D341Med (cell line): Measurements from ENCODE around the gene KPNA1.
A peak's percentile ranks its signal among the peaks of the same experiment; 100 is the strongest.
"Not testable (repeated sequence)": the region's sequence is repeated elsewhere in the genome, so short reads cannot be mapped to it uniquely, and the experiment has no call there.

ENCODE experiments used
- DNase-seq: peaks from one replicate; pipeline ENCODE4 v3.0.0; 2012; ENCODE audit warnings: low spot score

Gene KPNA1

GRCh38 chr3:122519693-122520092, 5.0 kb upstream of the KPNA1 start:
- no peak for DNase-seq

- DNase-seq: no peak
Measured at GRCh38 chr3:122516846-122517360, 2.2 kb upstream of the KPNA1 start.

- DNase-seq: no peak
Measured at GRCh38 chr3:122515870-122516269, 1.1 kb upstream of the KPNA1 start.

- no peak for DNase-seq
Measured at GRCh38 chr3:122515020-122515468, 305 bp upstream of the KPNA1 start.

GRCh38 chr3:122513386-122514122, 1.2 kb downstream of the KPNA1 start:
- no peak for DNase-seq

GRCh38 chr3:122512284-122512683, 2.5 kb downstream of the KPNA1 start:
- no peak for DNase-seq

GRCh38 chr3:122510878-122511535, 3.7 kb downstream of the KPNA1 start:
- peak; percentile 25 for DNase-seq

- DNase-seq: not testable (repeated sequence)
Measured at GRCh38 chr3:122508944-122509343, 5.8 kb downstream of the KPNA1 start.

- no peak for DNase-seq
Measured at GRCh38 chr3:122508135-122508914, 6.4 kb downstream of the KPNA1 start.

- no peak for DNase-seq
Measured at GRCh38 chr3:122506450-122506849, 8.3 kb downstream of the KPNA1 start.

- DNase-seq: no peak
Measured at GRCh38 chr3:122505676-122506075, 9.1 kb downstream of the KPNA1 start.

- no peak for DNase-seq
Measured at GRCh38 chr3:122502941-122503340, 11.8 kb downstream of the KPNA1 start.

GRCh38 chr3:122502139-122502538, 12.6 kb downstream of the KPNA1 start:
- DNase-seq: no peak

GRCh38 chr3:122500964-122501363, 13.8 kb downstream of the KPNA1 start:
- DNase-seq: not testable (repeated sequence)

GRCh38 chr3:122498152-122498551, 16.6 kb downstream of the KPNA1 start:
- no peak for DNase-seq

GRCh38 chr3:122497425-122497824, 17.3 kb downstream of the KPNA1 start:
- DNase-seq: no peak

GRCh38 chr3:122496508-122496907, 18.2 kb downstream of the KPNA1 start:
- no peak for DNase-seq

- no peak for DNase-seq
Measured at GRCh38 chr3:122493296-122493695, 21.4 kb downstream of the KPNA1 start.

GRCh38 chr3:122488262-122488973, 26.3 kb downstream of the KPNA1 start:
- DNase-seq: no peak

GRCh38 chr3:122484985-122485384, 29.8 kb downstream of the KPNA1 start:
- no peak for DNase-seq

- DNase-seq: no peak
Measured at GRCh38 chr3:122481390-122481789, 33.3 kb downstream of the KPNA1 start.

GRCh38 chr3:122476532-122476931, 38.2 kb downstream of the KPNA1 start:
- DNase-seq: no peak
